Upper lobe of left lung (tissue), 4 donors: ENCODE measurements around the gene DLK2.

ENCODE experiments used
- CTCF ChIP-seq, 6 experiments: fragments of 450-650 bp in 4 of 6; fragments of 200-600 bp in 2 of 6; sonication (generic) in 2 of 6; IDR thresholded peaks; one replicate each; pipeline ENCODE4 v1.5.1; 2016 to 2019; ENCODE audit warnings: antibody characterized with exemption in 6 of 6
- EP300 ChIP-seq, 4 donors: sonication (generic); formaldehyde crosslinking; IDR thresholded peaks; one replicate each; pipeline ENCODE4 v1.5.1; 2017; ENCODE audit warnings: antibody characterized with exemption in 4 of 4, control low read depth in 2 of 4
- POLR2A ChIP-seq, 4 donors: fragments of 450-650 bp; IDR thresholded peaks; one replicate each; pipeline ENCODE4 v1.5.1; 2016 to 2017; ENCODE audit warnings: antibody characterized with exemption in 4 of 4, mild to moderate bottlenecking in 2 of 4
- POLR2AphosphoS5 ChIP-seq, 2 donors: sonication (generic); formaldehyde crosslinking; IDR thresholded peaks; one replicate each; pipeline ENCODE4 v1.5.1; 2017; ENCODE audit warnings: antibody characterized with exemption in 2 of 2

- TF ChIP-seq EP300 (IDR thresholded peaks at IDR 0.05), result no peak
- TF ChIP-seq POLR2AphosphoS5 (IDR thresholded peaks at IDR 0.05), result no peak
- TF ChIP-seq POLR2A (IDR thresholded peaks at IDR 0.05), result no peak
- TF ChIP-seq CTCF (IDR thresholded peaks at IDR 0.05), result no peak
Measured at GRCh38 chr6:43490523-43490939, 35.2 kb upstream of the DLK2 start.
